ENCODE results near the gene IPO9.

IPO9 gene

DNA sequence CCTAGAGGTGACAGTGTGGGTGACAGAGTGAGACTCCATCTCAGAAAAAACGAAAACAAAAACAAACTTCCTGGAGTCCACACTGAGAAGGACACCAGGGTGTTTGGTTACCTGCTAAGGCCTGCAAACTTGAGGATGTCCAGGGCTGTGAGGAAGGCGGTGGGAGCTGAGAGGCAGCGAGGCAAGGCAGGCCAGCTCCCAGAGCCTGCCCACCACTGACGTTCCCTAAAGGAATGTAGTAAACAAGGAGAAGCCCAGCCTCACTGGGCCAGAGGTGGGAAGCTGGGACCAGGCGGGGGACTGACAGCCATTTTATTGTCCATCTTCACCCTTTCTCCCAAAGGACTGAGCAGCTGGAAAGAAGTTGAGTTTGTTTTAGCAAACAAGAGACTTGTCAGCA lies 83.9 kb downstream of the IPO9 start:
- DNase-seq, result no peak

- no peak for DNase-seq
Measured at GRCh38 chr1:201914456-201915235, 85.7 kb downstream of the IPO9 start.

DNA sequence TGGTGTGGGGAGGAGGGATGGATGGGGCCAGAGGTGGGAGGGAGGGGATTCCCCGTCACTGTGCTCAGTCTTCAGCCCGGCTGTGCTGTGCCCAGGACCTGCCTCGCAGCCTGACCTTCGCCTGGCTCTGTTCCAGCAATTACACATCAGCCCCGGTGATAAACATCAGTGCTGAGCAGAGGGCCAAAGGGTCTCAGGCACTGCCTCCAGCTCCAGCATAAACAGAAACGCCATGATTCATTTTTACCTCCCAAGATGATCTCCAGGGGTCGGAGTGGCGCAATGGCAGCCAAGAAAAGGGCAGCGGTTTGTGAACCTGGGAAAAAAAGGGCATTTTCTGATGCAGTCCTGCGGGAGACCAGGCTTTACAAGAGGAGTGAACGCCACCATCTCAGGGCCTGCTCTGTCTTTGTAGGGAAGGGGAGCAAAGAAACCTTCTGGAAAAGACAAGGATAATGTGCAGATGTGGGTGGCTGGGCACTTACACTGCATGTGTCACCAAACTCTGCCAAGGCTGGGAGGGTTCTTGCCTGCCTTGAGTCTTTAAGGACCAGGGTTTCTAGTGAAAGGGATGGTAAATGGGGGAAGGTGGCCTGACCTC lies 87.8 kb downstream of the IPO9 start:
- no peak for DNase-seq

GRCh38 chr1:201917362-201918033 lies 88.5 kb downstream of the IPO9 start:
- DNase-seq, result no peak

DNA sequence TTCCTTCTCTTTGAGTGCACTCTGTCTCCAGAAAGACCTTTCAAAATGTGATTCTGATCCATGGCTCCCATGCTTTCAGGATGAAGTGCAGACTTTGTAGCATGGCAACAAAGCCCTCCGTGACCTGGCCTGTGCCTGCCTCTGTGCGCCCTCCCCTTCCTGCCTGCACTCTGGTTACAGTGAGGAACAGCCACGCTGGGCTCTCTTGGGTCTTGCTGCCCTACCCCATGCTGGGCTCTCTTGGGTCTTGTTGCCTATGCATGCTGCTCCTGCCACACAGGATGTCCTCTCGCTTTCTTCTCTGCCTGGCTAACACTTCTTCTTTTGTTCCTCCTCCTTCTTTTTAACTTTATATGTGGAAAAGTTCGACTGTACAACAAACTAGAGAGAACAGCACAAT lies 89.4 kb downstream of the IPO9 start:
- DNase-seq, result no peak

- DNase-seq, result no peak
Measured at GRCh38 chr1:201921952-201922558, 93.1 kb downstream of the IPO9 start.

- DNase-seq, result no peak
Measured at GRCh38 chr1:201925301-201925567, 96.3 kb downstream of the IPO9 start.

DNA sequence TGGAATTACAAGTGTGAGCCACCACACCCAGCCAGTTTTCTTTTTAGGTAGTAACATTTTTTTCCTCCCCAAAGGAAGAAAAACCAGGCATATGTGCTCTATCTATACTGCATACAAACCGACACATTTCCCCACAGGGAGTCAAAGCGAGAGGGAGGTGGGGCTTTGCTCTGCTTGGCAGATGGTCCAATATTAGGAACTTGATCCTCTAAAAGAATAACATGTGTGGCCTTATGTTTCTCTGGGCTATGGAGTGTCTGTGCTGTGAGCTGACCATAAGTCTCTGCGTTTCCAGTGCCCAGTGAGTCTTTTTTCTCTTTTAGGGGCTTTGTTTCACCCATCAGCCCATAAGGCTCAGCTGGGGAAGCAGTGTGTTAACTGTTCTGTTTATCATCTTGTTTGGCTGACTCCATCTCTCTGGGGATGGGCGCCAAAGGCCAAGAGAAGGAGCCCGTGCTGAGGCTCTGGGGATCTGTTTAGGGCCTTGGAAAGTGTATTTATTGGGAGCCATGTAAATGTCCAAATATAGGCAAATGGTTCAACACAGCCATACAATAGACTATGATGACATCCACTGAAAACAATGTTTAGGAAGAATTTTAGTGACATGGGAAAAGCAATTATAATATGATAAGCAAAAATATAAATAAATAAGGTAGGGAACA lies 97.2 kb downstream of the IPO9 start:
- no peak for DNase-seq

DNA sequence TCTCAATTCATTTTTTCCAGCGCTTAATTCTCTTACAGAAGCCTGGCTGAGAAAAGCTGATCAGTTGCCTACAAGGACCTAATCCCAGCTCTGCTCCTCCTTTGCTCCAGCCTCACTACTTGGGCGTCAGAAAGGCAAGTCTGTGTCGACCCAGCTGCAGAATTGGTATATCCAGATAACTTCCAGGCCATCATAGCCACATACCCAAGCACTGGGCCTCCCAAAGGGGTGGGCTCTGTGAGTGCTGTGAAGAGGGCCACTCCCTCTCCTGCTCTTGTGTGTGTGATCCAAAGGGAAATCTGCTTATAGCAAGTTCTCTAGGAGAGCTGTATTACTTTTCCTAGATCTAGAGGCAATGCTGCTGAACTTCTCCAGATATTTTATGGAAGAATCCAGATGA lies 99.3 kb downstream of the IPO9 start:
- DNase-seq, result no peak

- no peak for DNase-seq
Measured at GRCh38 chr1:201930137-201930536, 101.2 kb downstream of the IPO9 start.

GRCh38 chr1:201930803-201931202 lies 101.8 kb downstream of the IPO9 start:
- no peak for DNase-seq
